Myometrial cell (primary cell): Measurements from ENCODE around the gene ZNF514. TPM values are rescaled to one million over a fixed set of nuclear protein-coding genes. Genes with fewer than 3 reads are reported as not detected.

Experiments used
- total RNA-seq: library from RNA; depleted of rRNA; stranded (reverse); fragments of >200 nt; gene quantifications from 2 replicates; pipeline ENCODE4 v1.2.3, GENCODE V29; 2015

Gene ZNF514
- total RNA-seq: 2.6 and 5.0 TPM in 2 replicates

DNA sequence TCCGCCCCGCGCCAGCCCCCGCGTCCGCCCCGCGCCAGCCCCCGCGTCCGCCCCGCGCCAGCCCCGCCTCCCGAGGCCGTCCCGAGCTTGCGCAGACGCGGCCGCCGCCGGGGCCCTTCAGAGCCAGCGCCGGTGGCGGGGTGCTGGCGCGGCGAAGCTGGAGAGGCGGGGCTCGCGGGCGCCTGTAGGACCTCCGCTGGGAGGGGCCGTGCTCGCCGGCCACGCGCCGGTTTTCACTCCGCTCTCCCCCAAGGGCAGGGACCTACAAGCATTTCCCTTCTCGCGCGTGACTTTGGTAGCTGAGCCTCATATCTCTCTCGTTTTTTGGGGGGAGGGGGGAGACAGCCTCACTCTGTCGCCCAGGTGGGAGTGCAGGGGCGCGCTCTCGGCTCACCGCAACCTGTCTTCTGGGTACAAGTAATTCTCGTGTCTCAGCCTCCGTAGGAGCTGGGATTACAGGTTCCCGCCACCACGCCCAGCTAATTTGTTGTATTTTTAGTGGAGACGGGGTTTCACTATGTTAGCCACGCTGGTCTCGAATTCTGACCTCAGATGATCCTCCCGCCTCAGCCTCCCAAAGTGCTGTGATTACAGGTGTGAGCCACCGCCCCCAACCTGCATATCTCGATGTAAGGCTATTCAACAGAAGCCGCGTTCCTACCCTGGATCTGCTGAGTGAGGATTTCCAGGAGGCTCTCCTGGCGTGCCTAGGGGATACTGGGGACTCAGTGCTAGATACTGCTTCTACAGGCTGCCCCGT is at the start of gene ZNF514:
TSS of gene ZNF514 (minus strand) at position 159 of the 760 bp plus-strand sequence. CDS start 6,595 bp downstream, outside the sequence.

DNA sequence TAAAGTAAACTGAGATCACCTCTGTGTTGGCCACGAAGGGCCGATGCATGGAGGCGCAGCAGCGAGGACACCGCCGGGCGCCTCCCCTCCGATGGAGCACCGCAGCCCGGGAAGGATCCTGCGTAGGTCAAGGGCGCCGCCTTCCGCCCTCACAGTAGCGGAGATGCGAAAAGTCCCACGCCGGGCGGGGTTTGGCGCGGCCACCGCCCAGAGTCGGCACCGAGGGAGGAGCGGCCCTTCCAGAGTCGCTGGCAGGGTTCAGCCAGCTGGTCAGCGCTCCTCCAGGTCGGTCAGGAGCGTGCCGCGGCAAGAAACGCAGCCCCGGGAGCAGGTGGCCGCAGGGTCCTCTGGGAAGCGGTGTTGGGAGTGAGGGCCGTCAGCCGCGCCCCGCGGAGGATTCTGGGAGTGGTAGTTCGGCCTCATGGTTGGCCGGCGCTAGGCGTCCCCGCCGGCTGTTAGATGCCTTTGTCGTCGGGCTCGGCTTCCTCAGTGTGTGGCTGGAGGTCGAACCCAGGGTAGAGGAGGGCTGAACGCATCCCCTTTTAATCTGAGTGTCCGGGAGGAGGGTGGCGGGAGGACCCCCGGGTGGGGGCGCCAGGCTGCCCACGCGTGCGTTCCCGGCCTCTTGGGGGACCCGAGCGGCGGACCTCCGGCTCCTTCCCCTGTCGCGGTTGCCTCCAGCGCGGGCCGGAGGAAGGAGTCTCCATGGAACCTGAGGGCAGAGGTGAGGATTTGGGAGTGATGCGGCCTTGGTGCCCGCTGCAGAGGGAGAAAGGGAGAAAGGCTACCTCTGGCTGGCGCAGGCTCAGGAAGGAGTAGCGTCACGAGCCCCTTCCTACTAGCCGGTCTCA is 47.7 kb upstream of the ZNF514 start, which contains the start of gene ZNF892:
TSS of gene ZNF892 (plus strand) at position 411 of the 851 bp plus-strand sequence. CDS start at position 706, 295 bp downstream.

DNA sequence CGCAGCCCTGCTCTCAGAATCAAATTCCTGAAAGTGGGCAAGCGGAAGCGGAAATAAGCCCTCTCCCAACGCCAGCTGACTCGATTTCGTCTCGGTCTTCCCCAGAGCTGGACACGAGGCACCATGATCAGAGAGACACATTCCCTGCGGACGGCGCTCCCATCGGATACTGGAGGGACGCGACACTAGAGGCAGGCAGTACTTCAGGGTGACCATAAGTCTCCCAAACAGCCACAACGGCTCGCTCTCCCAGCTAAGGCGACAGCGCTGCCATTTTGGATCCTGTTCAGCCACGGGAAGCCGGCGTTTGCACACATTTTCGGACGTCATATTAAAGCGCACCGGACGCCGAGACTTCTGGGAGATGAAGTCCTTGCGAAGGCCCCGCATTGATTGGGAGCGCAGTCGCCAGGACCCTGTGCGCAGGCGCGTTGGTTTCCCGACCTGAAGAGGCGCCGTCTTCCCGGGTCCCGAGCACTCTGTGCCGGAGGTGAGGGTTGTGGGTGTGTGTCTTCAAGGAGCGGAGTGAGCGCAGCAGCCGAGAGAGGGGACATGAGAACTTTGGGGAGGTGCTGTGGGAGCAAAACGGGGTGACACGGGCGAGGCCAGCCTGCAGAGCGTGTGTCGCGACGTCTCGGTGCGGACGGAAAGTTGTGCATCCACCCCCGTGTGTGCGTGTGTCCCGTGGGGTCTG is 5.9 kb upstream of the ZNF514 start, which contains the start of gene ZNF2:
TSS of gene ZNF2 (plus strand) at position 439 of the 694 bp plus-strand sequence. CDS start 10,418 bp downstream, outside the sequence.

DNA sequence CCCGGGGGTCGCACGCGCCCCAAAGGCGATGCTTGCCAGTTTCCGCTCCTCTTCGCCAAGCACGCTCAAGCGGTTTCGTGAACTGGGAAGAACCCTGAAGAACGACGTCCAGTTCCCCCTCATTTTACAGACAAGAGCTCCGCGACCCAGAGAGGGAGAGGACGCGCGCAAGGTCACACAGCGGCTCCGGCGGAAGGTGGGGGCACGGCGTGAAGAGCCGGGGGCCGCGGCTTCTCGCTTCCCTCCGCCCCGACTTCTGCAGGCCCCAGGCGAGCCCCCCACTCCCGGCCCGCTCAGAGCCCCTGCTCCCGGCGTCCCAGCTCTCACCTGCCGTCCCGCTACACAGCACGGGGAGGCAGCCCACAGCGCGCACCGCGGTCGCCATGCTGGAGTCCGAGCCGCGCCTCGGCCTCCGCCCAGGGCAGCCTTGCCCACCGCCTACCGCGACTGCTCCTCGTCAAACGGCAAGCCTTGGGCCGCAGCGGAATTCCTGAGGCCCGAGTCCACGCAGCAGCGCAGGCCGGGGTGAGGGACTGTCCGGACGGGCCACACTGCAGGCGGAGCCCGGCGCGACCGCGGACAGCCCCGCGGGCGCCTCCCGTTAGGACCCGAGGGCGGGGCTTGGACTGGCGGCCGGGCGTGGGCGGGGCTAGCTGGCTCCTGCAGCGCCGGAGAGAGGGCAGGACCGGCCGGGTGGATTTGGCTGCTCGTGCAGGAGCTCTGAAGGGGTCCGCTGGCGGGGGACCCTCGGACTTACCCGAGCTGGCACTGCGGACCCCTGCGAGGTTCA is 38.0 kb downstream of the ZNF514 start, which contains the start of gene MRPS5:
TSS of gene MRPS5 (minus strand) at position 402 of the 790 bp plus-strand sequence. CDS start at position 385, 17 bp downstream.

Other genes with a start within 250 kb of the ZNF514 start
- not detected in 2 replicates for gene MAL, start 134.1 kb downstream of the ZNF514 start, total RNA-seq
- 50.9 and 53.6 TPM in 2 replicates for gene MRPS5, start 38.0 kb downstream of the ZNF514 start, total RNA-seq
- 2.8 and 3.5 TPM in 2 replicates for gene ZNF2, start 6.0 kb upstream of the ZNF514 start, total RNA-seq
- 1.2 and 3.2 TPM in 2 replicates for gene ZNF892, start 47.7 kb upstream of the ZNF514 start, total RNA-seq
- under 0.01 TPM in 1 of 2 replicates, not detected in the other for gene PROM2, start 114.6 kb upstream of the ZNF514 start, total RNA-seq
- gene KCNIP3, start 137.5 kb upstream of the ZNF514 start, total RNA-seq: 4.6 and 11.0 TPM in 2 replicates
- 25.1 and 36.7 TPM in 2 replicates for gene FAHD2A, start 242.9 kb upstream of the ZNF514 start, total RNA-seq